ENCODE data around the gene CLDN15.
"Not testable (repeated sequence)": the region's sequence is repeated elsewhere in the genome, so short reads cannot be mapped to it uniquely, and the experiment has no call there.

Gene CLDN15

GRCh38 chr7:101258243-101258731 is 20.7 kb upstream of the CLDN15 start:
- TF ChIP-seq CTCF (IDR thresholded peaks at IDR 0.05), result no peak
- no peak overlapping the region for H3K4me3 ChIP-seq (ENCODE audit: low read depth in 1 of 2, low read length in 1 of 2)
- no peak overlapping the region for H3K27ac ChIP-seq
- H3K4me1 ChIP-seq (ENCODE audit: control insufficient read depth in 1 of 2, insufficient read depth in 1 of 2, low read depth in 1 of 2, low read length in 1 of 2), result no peaks in the 10 kb centered on the region
- H3K36me3 ChIP-seq, result no peaks in the 10 kb centered on the region
- H3K9me3 ChIP-seq, result no peaks in the 10 kb centered on the region
- H3K27me3 ChIP-seq, result peaks cover 46% of the 10 kb centered on the region

GRCh38 chr7:101255796-101256195 is 18.2 kb upstream of the CLDN15 start:
- no peak overlapping the region for H3K4me3 ChIP-seq (ENCODE audit: low read depth in 1 of 2, low read length in 1 of 2)
- no peaks in the 10 kb centered on the region for H3K9me3 ChIP-seq
- TF ChIP-seq CTCF (IDR thresholded peaks at IDR 0.05), result no peak
- H3K27me3 ChIP-seq, result peaks cover 43% of the 10 kb centered on the region
- no peak overlapping the region for H3K27ac ChIP-seq
- H3K4me1 ChIP-seq (ENCODE audit: control insufficient read depth in 1 of 2, insufficient read depth in 1 of 2, low read depth in 1 of 2, low read length in 1 of 2), result peaks cover 15 to 16% of the 10 kb centered on the region in 2 experiments
- H3K36me3 ChIP-seq, result no peaks in the 10 kb centered on the region

- not testable (repeated sequence) for H3K27ac ChIP-seq, H3K36me3 ChIP-seq, H3K9me3 ChIP-seq
- Histone ChIP-seq H3K4me1 (ENCODE audit: control insufficient read depth in 1 of 2, insufficient read depth in 1 of 2, low read depth in 1 of 2, low read length in 1 of 2) (peaks cover 22 to 25% of the 10 kb centered on the region in 2 experiments), H3K27me3 (peaks cover 27% of the 10 kb centered on the region), H3K4me3 (ENCODE audit: low read depth in 1 of 2, low read length in 1 of 2) (peak overlapping the region in 1 of 2 experiments; percentile 94)
Observed at GRCh38 chr7:101253199-101253598, 15.6 kb upstream of the CLDN15 start.

GRCh38 chr7:101251871-101252659 is 14.5 kb upstream of the CLDN15 start:
- Histone ChIP-seq H3K27me3 (peaks cover 24% of the 10 kb centered on the region), H3K27ac (peak overlapping the region; percentile 92), H3K9me3 (no peaks in the 10 kb centered on the region), H3K4me3 (ENCODE audit: low read depth in 1 of 2, low read length in 1 of 2) (peak overlapping the region; percentile 84 to 94), H3K4me1 (ENCODE audit: control insufficient read depth in 1 of 2, insufficient read depth in 1 of 2, low read depth in 1 of 2, low read length in 1 of 2) (peaks cover 22 to 25% of the 10 kb centered on the region in 2 experiments), H3K36me3 (peaks cover 13% of the 10 kb centered on the region)
- peak; percentile 21 for TF ChIP-seq CTCF (IDR thresholded peaks at IDR 0.05)

- no peak for TF ChIP-seq CTCF (IDR thresholded peaks at IDR 0.05)
- H3K4me1 ChIP-seq (ENCODE audit: control insufficient read depth in 1 of 2, insufficient read depth in 1 of 2, low read depth in 1 of 2, low read length in 1 of 2), result peaks cover 25 to 28% of the 10 kb centered on the region in 2 experiments
- peaks cover 11% of the 10 kb centered on the region for H3K27me3 ChIP-seq
- no peak overlapping the region for H3K27ac ChIP-seq
- peaks cover 13% of the 10 kb centered on the region for H3K36me3 ChIP-seq
- no peak overlapping the region for H3K4me3 ChIP-seq (ENCODE audit: low read depth in 1 of 2, low read length in 1 of 2)
- no peaks in the 10 kb centered on the region for H3K9me3 ChIP-seq
Observed at GRCh38 chr7:101250324-101250723, 12.7 kb upstream of the CLDN15 start.

- Histone ChIP-seq H3K27ac (no peak overlapping the region), H3K36me3 (peaks cover 13% of the 10 kb centered on the region)
- no peak for TF ChIP-seq CTCF (IDR thresholded peaks at IDR 0.05)
Observed at GRCh38 chr7:101248276-101248675, 10.7 kb upstream of the CLDN15 start.

More at GRCh38 chr7:101248276-101248675, 10.7 kb upstream of the CLDN15 start:
- peaks cover 37 to 45% of the 10 kb centered on the region in 2 experiments for H3K4me1 ChIP-seq (ENCODE audit: control insufficient read depth in 1 of 2, insufficient read depth in 1 of 2, low read depth in 1 of 2, low read length in 1 of 2)
- H3K9me3 ChIP-seq, result no peaks in the 10 kb centered on the region
- no peak overlapping the region for H3K4me3 ChIP-seq (ENCODE audit: low read depth in 1 of 2, low read length in 1 of 2)
- no peaks in the 10 kb centered on the region for H3K27me3 ChIP-seq
